Measurements from ENCODE around the gene AOPEP. TPM values are rescaled to one million over a fixed set of nuclear protein-coding genes. Genes with fewer than 3 reads are reported as not detected.

AOPEP gene
- total RNA-seq, 6 experiments from 2014 or later, result 36.6 to 110 (median 63.3) TPM

GRCh38 chr9:95093586-95093985, 367.1 kb downstream of the AOPEP start:
- Histone ChIP-seq H3K27ac (no peak overlapping the region), H3K36me3 (no peaks in the 10 kb centered on the region), H3K4me1 (peaks cover 0 to 14% (median 0%) of the 10 kb centered on the region in 4 donors), H3K9me3 (no peaks in the 10 kb centered on the region), H3K27me3 (no peaks in the 10 kb centered on the region), H3K4me3 (no peak overlapping the region)
- DNase-seq (no peak), ATAC-seq (no peak)
- intact Hi-C loops (cut with DNase I), result no loop called here
- TF ChIP-seq CTCF (IDR thresholded peaks at IDR 0.05), result no peak
- no peak for TF ChIP-seq POLR2A (IDR thresholded peaks at IDR 0.05)
- 82% methylated on average over 9 of the region's 16 CpGs for WGBS (ENCODE audit: insufficient coverage, low coverage, low lambda C conversion rate, missing lambda C conversion rate)

GRCh38 chr9:95094002-95094401, 367.5 kb downstream of the AOPEP start:
- H3K4me1 ChIP-seq, result peaks cover 0 to 14% (median 0%) of the 10 kb centered on the region in 4 donors
- ATAC-seq, result no peak
- 72% methylated on average over 9 of the region's 10 CpGs for WGBS (ENCODE audit: insufficient coverage, low coverage, low lambda C conversion rate, missing lambda C conversion rate)
- H3K4me3 ChIP-seq, result no peak overlapping the region
- H3K9me3 ChIP-seq, result no peaks in the 10 kb centered on the region
- no peak for DNase-seq
- H3K36me3 ChIP-seq, result no peaks in the 10 kb centered on the region
- no peaks in the 10 kb centered on the region for H3K27me3 ChIP-seq
- H3K27ac ChIP-seq, result no peak overlapping the region
- intact Hi-C loops (cut with DNase I), result no loop called here
- TF ChIP-seq CTCF (IDR thresholded peaks at IDR 0.05), result no peak
- no peak for TF ChIP-seq POLR2A (IDR thresholded peaks at IDR 0.05)

- Histone ChIP-seq H3K4me3 (no peak overlapping the region), H3K36me3 (peaks cover 0 to 9% (median 0%) of the 10 kb centered on the region in 4 donors), H3K9me3 (no peaks in the 10 kb centered on the region), H3K4me1 (no peaks in the 10 kb centered on the region), H3K27ac (no peak overlapping the region), H3K27me3 (no peaks in the 10 kb centered on the region)
- intact Hi-C loops (cut with DNase I), result no loop called here
- no peak for DNase-seq
- no peak for TF ChIP-seq CTCF (IDR thresholded peaks at IDR 0.05)
- no peak for TF ChIP-seq POLR2A (IDR thresholded peaks at IDR 0.05)
- WGBS (ENCODE audit: insufficient coverage, low coverage, low lambda C conversion rate, missing lambda C conversion rate), result 85% methylated on average over 18 of the region's 22 CpGs
- ATAC-seq, result no peak
These were observed 369.3 kb downstream of the AOPEP start for GRCh38 chr9:95095641-95096355.

- no peak for TF ChIP-seq CTCF (IDR thresholded peaks at IDR 0.05)
- TF ChIP-seq POLR2A (IDR thresholded peaks at IDR 0.05), result no peak
- no peak overlapping the region for H3K27ac ChIP-seq
- intact Hi-C loops (cut with DNase I), result no loop called here
- no peaks in the 10 kb centered on the region for H3K27me3 ChIP-seq
- H3K36me3 ChIP-seq, result peaks cover 0 to 10% (median 0%) of the 10 kb centered on the region in 4 donors
- H3K4me3 ChIP-seq, result no peak overlapping the region
- no peaks in the 10 kb centered on the region for H3K9me3 ChIP-seq
- ATAC-seq, result peak in 3 of 4 donors; percentile 3 to 40 (median 18)
- no CpG with 5 or more reads among the region's 12 CpGs for whole genome bisulfite sequencing (ENCODE audit: insufficient coverage, low coverage, low lambda C conversion rate, missing lambda C conversion rate)
- DNase-seq, result peak in 1 of 3 donors; percentile 45
- H3K4me1 ChIP-seq, result no peaks in the 10 kb centered on the region
These were observed 369.9 kb downstream of the AOPEP start for GRCh38 chr9:95096381-95096780.
